ENCODE results near the gene LRP1. TPM values are rescaled to one million over a fixed set of nuclear protein-coding genes. Genes with fewer than 3 reads are reported as not detected.

The LRP1 gene
- polyA plus RNA-seq, 1 experiment: 117 TPM

DNA sequence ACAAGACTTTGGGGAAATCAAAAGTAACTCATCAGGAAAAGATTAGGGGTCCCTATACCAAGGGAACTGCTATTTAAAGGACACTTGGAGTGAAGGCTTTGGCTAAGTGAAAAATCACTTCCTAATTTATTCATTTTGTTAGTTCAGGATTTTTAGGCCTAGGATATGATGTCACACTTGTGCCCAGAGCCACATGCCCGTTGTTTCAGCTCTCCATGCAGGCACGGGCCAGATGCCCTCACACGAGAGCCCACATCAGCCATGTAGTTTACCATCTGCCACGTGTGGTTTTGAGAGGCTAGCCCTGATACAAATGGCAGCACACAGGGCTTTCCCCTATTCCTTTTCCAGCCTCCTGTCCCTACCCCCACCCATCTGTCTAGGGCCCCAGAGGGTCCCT lies 31.0 kb downstream of the LRP1 start:
- no peak for DNase-seq (ENCODE audit: low read depth)
- Histone ChIP-seq H3K27me3 (ENCODE audit: control insufficient read depth, insufficient read depth, low read length) (no peaks in the 10 kb centered on the region), H3K36me3 (ENCODE audit: control insufficient read depth, insufficient read depth, low read length) (peaks cover 74% of the 10 kb centered on the region), H3K4me3 (ENCODE audit: low read depth, low read length) (no peak overlapping the region)
- POLR2A ChIA-PET: no interaction called here
- TF ChIP-seq, protein P1, sequence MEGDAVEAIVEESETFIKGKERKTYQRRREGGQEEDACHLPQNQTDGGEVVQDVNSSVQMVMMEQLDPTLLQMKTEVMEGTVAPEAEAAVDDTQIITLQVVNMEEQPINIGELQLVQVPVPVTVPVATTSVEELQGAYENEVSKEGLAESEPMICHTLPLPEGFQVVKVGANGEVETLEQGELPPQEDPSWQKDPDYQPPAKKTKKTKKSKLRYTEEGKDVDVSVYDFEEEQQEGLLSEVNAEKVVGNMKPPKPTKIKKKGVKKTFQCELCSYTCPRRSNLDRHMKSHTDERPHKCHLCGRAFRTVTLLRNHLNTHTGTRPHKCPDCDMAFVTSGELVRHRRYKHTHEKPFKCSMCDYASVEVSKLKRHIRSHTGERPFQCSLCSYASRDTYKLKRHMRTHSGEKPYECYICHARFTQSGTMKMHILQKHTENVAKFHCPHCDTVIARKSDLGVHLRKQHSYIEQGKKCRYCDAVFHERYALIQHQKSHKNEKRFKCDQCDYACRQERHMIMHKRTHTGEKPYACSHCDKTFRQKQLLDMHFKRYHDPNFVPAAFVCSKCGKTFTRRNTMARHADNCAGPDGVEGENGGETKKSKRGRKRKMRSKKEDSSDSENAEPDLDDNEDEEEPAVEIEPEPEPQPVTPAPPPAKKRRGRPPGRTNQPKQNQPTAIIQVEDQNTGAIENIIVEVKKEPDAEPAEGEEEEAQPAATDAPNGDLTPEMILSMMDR (IDR thresholded peaks at IDR 0.05; ENCODE audit: insufficient read depth, low read depth, low read length): no peak
- CTCF ChIA-PET: interaction anchor here (1.4 to 2.6 kb wide), 5 partner anchors 10 to 35 kb away, joined by 3 to 9 read pairs (median 7); no protein-coding TSS in a partner anchor

DNA sequence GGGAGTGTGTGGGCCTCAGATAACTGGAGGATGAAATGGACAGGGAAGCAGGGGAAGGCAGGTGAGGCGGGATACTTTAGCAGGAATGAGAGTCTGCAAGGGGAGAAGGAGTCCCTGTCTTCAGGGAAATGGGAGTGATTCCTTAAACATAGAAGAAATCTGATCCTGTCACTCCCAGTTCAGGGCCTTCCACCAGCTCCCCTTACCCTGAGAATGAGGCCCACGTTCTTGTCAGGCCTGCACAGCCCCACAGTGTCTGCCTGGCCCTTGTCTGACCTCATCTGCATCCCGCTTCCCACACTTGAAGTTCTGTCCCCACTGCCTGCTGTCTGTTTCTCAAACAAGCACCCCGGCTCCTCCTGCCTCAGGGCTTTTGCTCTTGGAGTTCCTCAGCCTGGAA lies 31.8 kb downstream of the LRP1 start:
- peaks cover 72% of the 10 kb centered on the region for H3K36me3 ChIP-seq (ENCODE audit: control insufficient read depth, insufficient read depth, low read length)
- no peak overlapping the region for H3K4me3 ChIP-seq (ENCODE audit: low read depth, low read length)
- no peak for DNase-seq (ENCODE audit: low read depth)
- TF ChIP-seq, protein P1 (IDR thresholded peaks at IDR 0.05; ENCODE audit: insufficient read depth, low read depth, low read length): no peak
- POLR2A ChIA-PET: no interaction called here
- H3K27me3 ChIP-seq (ENCODE audit: control insufficient read depth, insufficient read depth, low read length): no peaks in the 10 kb centered on the region
- CTCF ChIA-PET: interaction anchor here (0.5 to 2.4 kb wide), 6 partner anchors 9 to 36 kb away, joined by 3 to 8 read pairs (median 3); no protein-coding TSS in a partner anchor

DNA sequence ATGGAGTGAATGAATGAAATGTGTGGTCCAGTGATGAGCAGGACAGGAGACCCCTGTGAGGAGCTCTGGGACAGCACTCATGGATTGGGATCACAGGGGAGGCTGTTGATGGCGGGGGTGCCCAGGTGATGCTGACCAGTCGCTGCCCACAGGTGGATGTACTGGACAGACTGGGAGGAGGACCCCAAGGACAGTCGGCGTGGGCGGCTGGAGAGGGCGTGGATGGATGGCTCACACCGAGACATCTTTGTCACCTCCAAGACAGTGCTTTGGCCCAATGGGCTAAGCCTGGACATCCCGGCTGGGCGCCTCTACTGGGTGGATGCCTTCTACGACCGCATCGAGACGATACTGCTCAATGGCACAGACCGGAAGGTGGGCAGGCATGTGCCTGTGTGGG lies 32.5 kb downstream of the LRP1 start:
- DNase-seq (ENCODE audit: low read depth): no peak
- TF ChIP-seq, protein P1 (IDR thresholded peaks at IDR 0.05; ENCODE audit: insufficient read depth, low read depth, low read length): no peak
- H3K4me3 ChIP-seq (ENCODE audit: low read depth, low read length): no peak overlapping the region
- no peaks in the 10 kb centered on the region for H3K27me3 ChIP-seq (ENCODE audit: control insufficient read depth, insufficient read depth, low read length)
- peaks cover 72% of the 10 kb centered on the region for H3K36me3 ChIP-seq (ENCODE audit: control insufficient read depth, insufficient read depth, low read length)
- ChIA-PET CTCF (interaction anchor here (1.5 to 2.2 kb wide), 2 partner anchors 16 to 35 kb away, joined by 3 to 9 read pairs; no protein-coding TSS in a partner anchor), POLR2A (no interaction called here)

DNA sequence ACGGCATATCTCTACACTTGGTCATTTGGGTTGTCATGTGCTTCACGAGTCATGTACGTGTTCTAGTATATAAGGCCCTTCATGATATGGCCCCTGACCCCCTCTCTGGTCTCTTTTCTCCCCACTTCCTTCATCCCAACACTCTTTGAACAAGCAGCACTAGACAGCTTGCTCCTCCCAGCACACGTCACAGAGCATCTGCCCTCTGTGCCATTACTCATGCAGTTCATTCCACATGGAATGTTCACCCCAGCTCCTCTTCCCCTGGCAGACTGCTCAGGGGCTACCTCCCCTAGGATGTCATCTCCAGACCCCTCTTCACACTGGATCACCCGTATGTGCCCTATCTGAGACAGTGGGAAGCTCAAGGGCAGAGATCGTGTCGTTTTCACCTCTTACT lies 33.2 kb downstream of the LRP1 start:
- Histone ChIP-seq H3K4me3 (ENCODE audit: low read depth, low read length) (no peak overlapping the region), H3K36me3 (ENCODE audit: control insufficient read depth, insufficient read depth, low read length) (peaks cover 68% of the 10 kb centered on the region), H3K27me3 (ENCODE audit: control insufficient read depth, insufficient read depth, low read length) (no peaks in the 10 kb centered on the region)
- POLR2A ChIA-PET: no interaction called here
- DNase-seq (ENCODE audit: low read depth): no peak
- TF ChIP-seq, protein P1 (IDR thresholded peaks at IDR 0.05; ENCODE audit: insufficient read depth, low read depth, low read length): no peak
- CTCF ChIA-PET: interaction anchor here (0.8 to 2.2 kb wide), 2 partner anchors 15 to 22 kb away, joined by 3 to 9 read pairs; no protein-coding TSS in a partner anchor

DNA sequence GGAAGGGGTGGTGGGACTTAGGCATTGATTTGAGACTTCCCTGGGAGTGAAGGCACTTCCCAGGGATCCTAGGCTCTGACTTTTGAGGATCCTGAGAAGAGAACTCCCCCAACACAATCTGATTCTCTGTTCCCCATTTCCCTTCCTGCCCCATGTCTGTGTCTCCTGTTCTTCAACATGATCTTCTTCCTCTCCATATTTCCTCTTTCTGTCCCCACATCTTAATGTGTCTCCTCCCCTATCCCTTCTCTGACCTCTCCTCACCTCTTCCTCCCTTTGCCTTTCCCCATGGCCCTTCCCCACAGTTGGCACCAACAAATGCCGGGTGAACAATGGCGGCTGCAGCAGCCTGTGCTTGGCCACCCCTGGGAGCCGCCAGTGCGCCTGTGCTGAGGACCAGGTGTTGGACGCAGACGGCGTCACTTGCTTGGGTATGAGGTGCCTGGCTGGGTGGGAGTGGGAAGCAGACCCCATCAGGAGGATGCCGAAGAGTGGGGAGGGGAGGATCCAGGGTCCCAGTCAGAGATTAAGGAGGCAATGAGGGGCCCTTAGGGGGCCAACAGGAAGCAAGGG lies 34.4 kb downstream of the LRP1 start:
- Histone ChIP-seq H3K4me3 (ENCODE audit: low read depth, low read length) (no peak overlapping the region), H3K27me3 (ENCODE audit: control insufficient read depth, insufficient read depth, low read length) (no peaks in the 10 kb centered on the region), H3K36me3 (ENCODE audit: control insufficient read depth, insufficient read depth, low read length) (peaks cover 71% of the 10 kb centered on the region)
- TF ChIP-seq, protein P1 (IDR thresholded peaks at IDR 0.05; ENCODE audit: insufficient read depth, low read depth, low read length): no peak
- ChIA-PET POLR2A (no interaction called here), CTCF (interaction anchor here (1.2 to 2.2 kb wide), 2 partner anchors 12 to 14 kb away, joined by 3 to 9 read pairs; no protein-coding TSS in a partner anchor)
- DNase-seq (ENCODE audit: low read depth): no peak
